Pancreas (tissue), 10 donors: ENCODE data around the gene KLF12. TPM values are rescaled to one million over a fixed set of nuclear protein-coding genes. Genes with fewer than 3 reads are reported as not detected.

Experiments used
- ATAC-seq, 4 donors: fragments of 200-7000 bp; cut with Tn5 transposase; one replicate each; pipeline versions ENCODE4 v1.8.0 to v1.9.1; 2020; ENCODE audit warnings: mild to moderate bottlenecking in 4 of 4, moderate library complexity in 4 of 4
- DNase-seq, 6 donors: peaks; one replicate each; pipeline ENCODE4 v3.0.0-alpha.2; 2020
- FAIRE-seq: peaks from 2 replicates; lab custom pipeline; 2012; peaks lifted over from hg19 to GRCh38; lab: Jason Lieb, UNC
- H3K27ac ChIP-seq, 4 donors: fragments of 200-600 bp; sonication (generic); 1 replicate in 3 of 4; 2 replicates in 1 of 4; pipeline versions ENCODE4 v1.5.0 to v1.8.0; 2020
- H3K27me3 ChIP-seq, 4 donors: fragments of 200-600 bp; one replicate each; pipeline ENCODE4 v1.8.0; 2021
- H3K36me3 ChIP-seq, 3 donors: fragments of 200-600 bp; sonication (generic) in 1 of 3; one replicate each; pipeline versions ENCODE4 v1.5.0 to v1.8.0; 2020 to 2021
- H3K4me1 ChIP-seq, 3 donors: fragments of 200-600 bp; one replicate each; pipeline ENCODE4 v1.8.0; 2021
- H3K4me3 ChIP-seq, 4 donors: fragments of 200-600 bp; sonication (generic) in 2 of 4; one replicate each; pipeline versions ENCODE4 v1.5.0 to v1.8.0; 2020 to 2021
- H3K9me3 ChIP-seq, 4 donors: fragments of 200-600 bp; one replicate each; pipeline ENCODE4 v1.8.0; 2021
- WGBS, 2 donors: extraction: QIAGEN DNeasy Blood & Tissue Kit; methylation state at CpG; one replicate each; pipeline ENCODE4 v1.1.7; 2013; 5-methylcytosine and 5-hydroxymethylcytosine counted together
- intact Hi-C, 3 donors: fragments of 100-400 bp; cut with DNase I; formaldehyde crosslinking; loops; one replicate each; pipeline versions ENCODE4 v1.11.1 to v1.14.2; 2022
- polyA plus RNA-seq, 2 donors: library from polyadenylated mRNA; stranded (reverse); fragments of 200-250 nt; gene quantifications; one replicate each; pipeline ENCODE4 v1.2.3, GENCODE V29; 2013
- total RNA-seq, 6 donors: library from RNA; stranded (reverse); fragmentation: NEBNext Ultra II Directional in 4 of 6; extraction: Animal tissue kit (Norgen Biotek cat#: 25700) in 4 of 6; gene quantifications; one replicate each; pipeline versions ENCODE4 v1.2.1 to v1.2.4, GENCODE V29; 2021 to 2023
- TF ChIP-seq, protein P1 (sequence below), 4 donors: fragments of 200-600 bp; sonication (generic) in 3 of 4; IDR thresholded peaks; one replicate each; pipeline versions ENCODE4 v1.5.0 to v1.8.0; 2021; ENCODE audit warnings: antibody characterized with exemption in 4 of 4
- donor health status: healthy with polysubstance abuse.
- donor health status: DM: no; HTN: no; CAD: no; lungs with moderate emphysema.
- donor health status: DM: no; HTN: no; CAD: no.
- donor health status: control.
- donor health status: control.
- donor health status: Bipolar disorder and iron deficiency.
- donor health status: DM: yes; HTN: yes; CAD: no.
- donor health status: DM: no; HTN: no; CAD: no.
- donor health status: DM: no; HTN: no; CAD: no.
- donor health status: DM: yes; HTN: yes; CAD: no.

The KLF12 gene
- total RNA-seq, result 1 to 10 TPM in 4 of 6 donors, under 1 TPM in 2; 0.82 to 5.2 (median 1.7) TPM
- 1 to 10 TPM in 1 of 2 donors, under 1 TPM in 1; 0.46 to 1.5 TPM for polyA plus RNA-seq

- Histone ChIP-seq H3K27ac (peak within 1 kb of the TSS; percentile 61 to 82 (median 74)), H3K4me1 (peaks cover 0 to 4% (median 0%) of the 10 kb centered on the region in 3 donors), H3K36me3 (no peaks in the 10 kb centered on the region), H3K27me3 (no peaks in the 10 kb centered on the region), H3K4me3 (peak within 1 kb of the TSS; percentile 64 to 93 (median 76)), H3K9me3 (no peaks in the 10 kb centered on the region)
- FAIRE-seq, result no peak
- peak; percentile 65 to 87 (median 74) for DNase-seq
- TF ChIP-seq, protein P1, sequence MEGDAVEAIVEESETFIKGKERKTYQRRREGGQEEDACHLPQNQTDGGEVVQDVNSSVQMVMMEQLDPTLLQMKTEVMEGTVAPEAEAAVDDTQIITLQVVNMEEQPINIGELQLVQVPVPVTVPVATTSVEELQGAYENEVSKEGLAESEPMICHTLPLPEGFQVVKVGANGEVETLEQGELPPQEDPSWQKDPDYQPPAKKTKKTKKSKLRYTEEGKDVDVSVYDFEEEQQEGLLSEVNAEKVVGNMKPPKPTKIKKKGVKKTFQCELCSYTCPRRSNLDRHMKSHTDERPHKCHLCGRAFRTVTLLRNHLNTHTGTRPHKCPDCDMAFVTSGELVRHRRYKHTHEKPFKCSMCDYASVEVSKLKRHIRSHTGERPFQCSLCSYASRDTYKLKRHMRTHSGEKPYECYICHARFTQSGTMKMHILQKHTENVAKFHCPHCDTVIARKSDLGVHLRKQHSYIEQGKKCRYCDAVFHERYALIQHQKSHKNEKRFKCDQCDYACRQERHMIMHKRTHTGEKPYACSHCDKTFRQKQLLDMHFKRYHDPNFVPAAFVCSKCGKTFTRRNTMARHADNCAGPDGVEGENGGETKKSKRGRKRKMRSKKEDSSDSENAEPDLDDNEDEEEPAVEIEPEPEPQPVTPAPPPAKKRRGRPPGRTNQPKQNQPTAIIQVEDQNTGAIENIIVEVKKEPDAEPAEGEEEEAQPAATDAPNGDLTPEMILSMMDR (IDR thresholded peaks at IDR 0.05), result no peak
- intact Hi-C loops, result no loop called here
- WGBS, 2 donors, result 1% methylated on average over 40 to 54 of the region's 54 CpGs
- ATAC-seq, result peak; percentile 72 to 81 (median 79)
These were observed at the start of gene KLF12 for GRCh38 chr13:74134221-74134776. TSS of gene KLF12 (minus strand) at chr13:74134404.

GRCh38 chr13:74182491-74182890, 48.3 kb upstream of the KLF12 start:
- intact Hi-C loops, result no loop called here
- no peaks in the 10 kb centered on the region for H3K27me3 ChIP-seq
- H3K4me3 ChIP-seq, result no peak overlapping the region
- TF ChIP-seq, protein P1 (IDR thresholded peaks at IDR 0.05), result no peak
- DNase-seq (no peak), FAIRE-seq (no peak), ATAC-seq (no peak)
- no peaks in the 10 kb centered on the region for H3K9me3 ChIP-seq
- WGBS, 2 donors, result 74 to 85% methylated on average over 1 of the region's 1 CpG
- H3K36me3 ChIP-seq, result no peaks in the 10 kb centered on the region
- no peaks in the 10 kb centered on the region for H3K4me1 ChIP-seq
- no peak overlapping the region for H3K27ac ChIP-seq

DNA sequence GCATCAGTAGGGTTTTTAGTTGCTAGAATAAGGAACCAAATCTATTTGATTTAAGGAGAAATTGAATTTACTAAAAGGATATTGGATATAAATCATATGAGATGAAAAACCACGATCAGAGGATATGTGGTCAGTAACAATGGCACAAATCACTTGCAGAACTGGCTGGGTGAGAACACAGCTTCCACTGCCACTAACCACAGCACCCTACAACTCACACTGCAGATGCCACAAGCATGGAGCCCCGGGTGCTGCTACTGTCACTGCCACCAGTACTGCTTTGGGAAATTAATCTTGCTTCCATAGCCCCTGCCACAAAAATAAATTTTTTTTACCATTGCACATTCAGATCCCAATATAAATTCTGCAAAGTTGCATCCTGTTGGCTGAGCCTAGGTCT, 40.6 kb upstream of the KLF12 start:
- TF ChIP-seq, protein P1 (IDR thresholded peaks at IDR 0.05), result no peak

DNA sequence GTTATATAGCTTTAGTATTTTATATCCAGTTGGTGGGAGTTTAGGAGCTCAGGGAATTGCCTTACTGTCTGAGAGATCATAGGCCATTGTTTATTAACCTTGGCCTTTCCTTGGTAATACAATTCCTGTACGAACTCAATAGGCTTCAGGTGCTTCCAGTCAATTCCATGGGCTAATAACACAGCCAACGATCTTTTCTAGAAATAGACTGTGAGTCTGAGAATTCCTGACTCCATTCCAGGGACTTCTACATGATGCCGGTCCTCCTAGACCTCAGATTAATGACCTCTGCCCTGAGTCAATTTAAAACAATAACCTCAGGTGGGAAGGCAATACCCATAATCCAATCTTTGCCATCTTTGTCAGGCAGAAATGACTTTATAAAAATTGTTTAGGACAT, 39.6 kb upstream of the KLF12 start:
- DNase-seq (no peak), ATAC-seq (no peak), FAIRE-seq (no peak)
- H3K9me3 ChIP-seq, result no peaks in the 10 kb centered on the region
- intact Hi-C loops, result no loop called here
- no peaks in the 10 kb centered on the region for H3K27me3 ChIP-seq
- no peaks in the 10 kb centered on the region for H3K36me3 ChIP-seq
- H3K4me3 ChIP-seq, result no peak overlapping the region
- H3K27ac ChIP-seq, result no peak overlapping the region
- whole genome bisulfite sequencing, 2 donors, result 63 to 67% methylated on average over 3 of the region's 3 CpGs
- no peaks in the 10 kb centered on the region for H3K4me1 ChIP-seq
- TF ChIP-seq, protein P1 (IDR thresholded peaks at IDR 0.05), result no peak

More for the DNA sequence above, 40.6 kb upstream of the KLF12 start:
- WGBS, 2 donors, result 48 to 50% methylated on average over 2 of the region's 2 CpGs
- FAIRE-seq (no peak), ATAC-seq (no peak), DNase-seq (no peak)
- no peak overlapping the region for H3K4me3 ChIP-seq
- intact Hi-C loops, result no loop called here
- no peaks in the 10 kb centered on the region for H3K4me1 ChIP-seq
- H3K36me3 ChIP-seq, result no peaks in the 10 kb centered on the region
- H3K27me3 ChIP-seq, result no peaks in the 10 kb centered on the region
- no peak overlapping the region for H3K27ac ChIP-seq
- H3K9me3 ChIP-seq, result no peaks in the 10 kb centered on the region

DNA sequence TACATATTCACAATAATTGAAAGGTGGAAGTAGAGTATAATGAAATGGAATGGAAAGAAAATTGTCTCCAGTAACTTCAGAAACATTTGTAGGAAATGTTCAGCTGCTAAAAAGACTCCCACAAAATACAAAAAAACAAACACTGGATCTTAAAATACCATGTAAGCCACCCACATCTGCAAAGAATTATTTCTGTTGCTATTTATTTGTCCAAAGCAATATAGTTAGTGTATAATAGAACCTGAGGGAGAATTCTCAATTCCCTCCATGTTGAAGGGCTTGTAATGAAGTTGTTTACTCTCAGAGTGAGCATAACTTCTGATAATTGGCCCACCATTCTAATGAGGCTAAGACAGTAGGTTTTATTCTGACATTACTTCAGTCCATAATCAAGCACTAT, 37.4 kb upstream of the KLF12 start:
- no peak overlapping the region for H3K4me3 ChIP-seq
- no peaks in the 10 kb centered on the region for H3K9me3 ChIP-seq
- no peak overlapping the region for H3K27ac ChIP-seq
- TF ChIP-seq, protein P1 (IDR thresholded peaks at IDR 0.05), result no peak
- intact Hi-C loops, result no loop called here
- H3K36me3 ChIP-seq, result no peaks in the 10 kb centered on the region
- no peak for ATAC-seq
- FAIRE-seq, result no peak
- DNase-seq, result no peak
- H3K27me3 ChIP-seq, result no peaks in the 10 kb centered on the region
- peaks cover 0 to 4% (median 3%) of the 10 kb centered on the region in 3 donors for H3K4me1 ChIP-seq
